GM21825 (cell line): ENCODE data around the gene SLX9.

Source experiments
- ATAC-seq: cut with Tn5 transposase; IDR thresholded peaks from one replicate; pipeline ENCODE4 v1.9.1; 2021; ENCODE audit warnings: mild to moderate bottlenecking, moderate library complexity; ENCODE audit not compliant: unreplicated experiment

SLX9 gene

GRCh38 chr21:44988607-44989536 lies 49.0 kb downstream of the SLX9 start:
- ATAC-seq = no peak

- ATAC-seq = no peak
These were observed 49.7 kb downstream of the SLX9 start for GRCh38 chr21:44989537-44989886.

- no peak for ATAC-seq
These were observed 50.3 kb downstream of the SLX9 start for GRCh38 chr21:44989943-44990780.

GRCh38 chr21:44990921-44991320 lies 51.1 kb downstream of the SLX9 start:
- no peak for ATAC-seq

GRCh38 chr21:44991538-44992483 lies 52.0 kb downstream of the SLX9 start:
- ATAC-seq = no peak

GRCh38 chr21:44992608-44993031 lies 52.8 kb downstream of the SLX9 start:
- no peak for ATAC-seq

GRCh38 chr21:44993321-44994046 lies 53.7 kb downstream of the SLX9 start:
- no peak for ATAC-seq

GRCh38 chr21:44994047-44994694 lies 54.3 kb downstream of the SLX9 start:
- no peak for ATAC-seq

GRCh38 chr21:44994695-44995342 lies 55.0 kb downstream of the SLX9 start:
- no peak for ATAC-seq

- no peak for ATAC-seq
These were observed 55.6 kb downstream of the SLX9 start for GRCh38 chr21:44995343-44995941.

GRCh38 chr21:44996096-44996495 lies 56.3 kb downstream of the SLX9 start:
- no peak for ATAC-seq

GRCh38 chr21:44996501-44996921 lies 56.7 kb downstream of the SLX9 start:
- ATAC-seq = no peak

GRCh38 chr21:44996983-44997936 lies 57.4 kb downstream of the SLX9 start:
- no peak for ATAC-seq

GRCh38 chr21:44998086-44998620 lies 58.3 kb downstream of the SLX9 start:
- no peak for ATAC-seq

- ATAC-seq = no peak
These were observed 59.0 kb downstream of the SLX9 start for GRCh38 chr21:44998621-44999427.

GRCh38 chr21:44999428-44999971 lies 59.7 kb downstream of the SLX9 start:
- no peak for ATAC-seq
